ENCODE data around the gene SP9.

Gene SP9

DNA sequence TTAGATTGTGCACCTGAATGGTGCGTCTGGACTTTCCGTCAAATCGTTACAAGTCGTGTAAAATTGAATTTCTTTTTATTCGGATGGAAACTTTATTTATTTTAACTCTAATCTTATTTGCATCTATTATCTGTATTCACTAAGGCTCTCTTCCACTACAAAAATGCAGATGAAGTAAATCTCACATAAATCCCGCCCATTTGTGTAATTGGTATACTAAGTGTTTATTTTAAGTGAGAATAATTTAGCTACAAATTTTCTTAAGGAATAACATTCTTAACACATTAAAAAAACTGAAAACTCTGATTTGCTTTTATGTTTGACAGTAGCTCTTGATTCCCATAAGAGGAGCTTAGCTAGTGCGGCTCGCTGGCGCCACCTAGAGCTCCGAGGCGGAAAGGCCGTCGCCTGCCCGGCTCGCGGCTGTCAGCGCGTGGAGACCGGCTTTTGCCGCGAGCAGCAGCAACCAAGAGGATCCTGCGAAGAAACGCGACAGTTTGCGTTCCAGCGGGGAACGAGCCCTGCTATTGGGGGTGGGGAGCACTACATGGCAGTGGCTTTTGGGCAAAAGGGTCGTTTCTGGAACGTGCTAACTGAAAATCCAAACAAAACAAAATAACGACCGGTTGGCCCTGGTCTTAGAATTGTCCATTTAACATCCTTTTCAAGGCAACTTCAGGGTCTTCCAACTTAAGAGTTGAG, 6.7 kb downstream of the SP9 start:
- Histone ChIP-seq H3K27me3 (ENCODE audit: low read depth, low read length) (peaks cover 75% of the 10 kb centered on the region), H3K9me3 (ENCODE audit: control insufficient read depth in 1 of 2, low read length in 2 of 2) (peaks cover 2 to 6% of the 10 kb centered on the region in 2 donors), H3K27ac (ENCODE audit: low read length) (no peak overlapping the region), H3K4me3 (ENCODE audit: low read depth in 1 of 2, low read length in 2 of 2) (peak overlapping the region in 1 of 2 donors; percentile 35), H3K4me1 (ENCODE audit: control insufficient read depth in 1 of 2, insufficient read depth in 2 of 2, low read length in 2 of 2) (peaks cover 12 to 54% of the 10 kb centered on the region in 2 donors), H3K36me3 (ENCODE audit: control insufficient read depth in 1 of 2, insufficient read depth in 2 of 2, low read length in 2 of 2) (peaks cover 0 to 2% of the 10 kb centered on the region in 2 donors)

DNA sequence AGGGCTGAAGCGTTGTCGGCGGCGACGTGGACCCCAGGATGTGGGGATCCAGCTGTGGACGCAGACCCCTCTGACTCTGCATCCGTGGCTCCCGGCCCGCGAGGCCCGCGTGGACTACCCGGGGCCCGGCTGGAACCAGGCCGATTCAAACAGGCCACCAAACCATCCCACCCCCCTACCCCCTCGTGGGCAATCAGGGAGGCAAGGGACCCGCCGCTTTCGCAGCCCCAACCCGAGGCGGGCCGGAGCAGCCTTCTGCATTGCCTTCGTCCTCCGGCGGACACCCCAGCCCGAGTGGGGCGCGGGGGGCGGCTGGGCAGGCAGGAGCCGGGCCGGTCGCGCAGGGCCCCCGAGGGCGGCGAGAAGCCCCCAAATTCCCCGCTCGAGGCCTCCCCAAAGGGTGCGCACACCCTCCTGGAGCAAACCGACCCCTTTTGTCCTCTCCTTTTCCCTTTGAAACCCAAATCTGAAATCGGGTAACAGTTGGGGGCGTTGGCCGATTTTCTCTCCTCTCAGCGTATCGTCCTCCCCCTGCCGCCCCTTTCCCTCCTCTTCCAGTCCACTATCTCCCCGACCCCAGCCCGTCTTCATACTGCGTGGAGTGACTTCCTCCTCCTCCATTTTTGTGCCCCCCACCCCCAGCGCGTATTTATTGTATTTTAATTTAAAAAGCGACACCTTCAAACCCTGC, 7.4 kb downstream of the SP9 start:
- H3K4me1 ChIP-seq (ENCODE audit: control insufficient read depth in 1 of 2, insufficient read depth in 2 of 2, low read length in 2 of 2) = peaks cover 12 to 47% of the 10 kb centered on the region in 2 donors
- H3K9me3 ChIP-seq (ENCODE audit: control insufficient read depth in 1 of 2, low read length in 2 of 2) = peaks cover 2 to 6% of the 10 kb centered on the region in 2 donors
- peak overlapping the region in 1 of 2 donors; percentile 35 for H3K4me3 ChIP-seq (ENCODE audit: low read depth in 1 of 2, low read length in 2 of 2)
- H3K27me3 ChIP-seq (ENCODE audit: low read depth, low read length) = peaks cover 74% of the 10 kb centered on the region
- H3K27ac ChIP-seq (ENCODE audit: low read length) = no peak overlapping the region
- peaks cover 0 to 9% of the 10 kb centered on the region in 2 donors for H3K36me3 ChIP-seq (ENCODE audit: control insufficient read depth in 1 of 2, insufficient read depth in 2 of 2, low read length in 2 of 2)

DNA sequence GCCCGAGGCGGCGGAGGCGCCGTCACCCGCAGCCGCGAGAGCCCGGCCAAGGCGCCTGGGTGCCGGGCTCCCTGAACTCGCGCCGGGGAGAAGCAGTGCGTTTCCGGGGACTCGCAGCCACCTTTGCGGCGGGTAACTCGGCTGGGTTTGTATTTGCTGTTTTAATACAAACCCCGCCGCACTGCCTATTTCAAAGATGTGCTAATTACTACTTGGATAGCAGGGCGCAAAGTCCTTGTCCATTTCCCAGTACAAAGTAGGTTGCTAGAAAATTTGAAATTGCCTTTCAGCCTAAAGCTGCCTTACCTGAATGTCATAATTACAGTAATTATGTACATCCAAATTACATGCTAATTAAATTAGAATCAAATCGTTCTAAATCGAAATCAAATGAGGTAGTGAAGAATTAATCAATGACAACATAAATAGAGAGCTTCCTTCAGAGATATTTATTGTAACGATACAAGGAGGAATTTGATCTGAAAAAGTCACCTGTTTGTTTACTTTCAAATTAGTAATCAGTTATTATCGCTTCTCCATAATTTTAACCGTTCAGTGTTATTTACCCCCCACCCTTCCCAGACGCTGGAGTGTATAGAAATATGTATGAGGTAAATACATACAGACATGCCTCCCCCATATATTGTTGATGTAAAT, 8.1 kb downstream of the SP9 start:
- Histone ChIP-seq H3K27ac (ENCODE audit: low read length) (no peak overlapping the region), H3K4me1 (ENCODE audit: control insufficient read depth in 1 of 2, insufficient read depth in 2 of 2, low read length in 2 of 2) (peaks cover 12 to 42% of the 10 kb centered on the region in 2 donors), H3K36me3 (ENCODE audit: control insufficient read depth in 1 of 2, insufficient read depth in 2 of 2, low read length in 2 of 2) (peaks cover 0 to 11% of the 10 kb centered on the region in 2 donors), H3K9me3 (ENCODE audit: control insufficient read depth in 1 of 2, low read length in 2 of 2) (peaks cover 2 to 6% of the 10 kb centered on the region in 2 donors), H3K27me3 (ENCODE audit: low read depth, low read length) (peaks cover 70% of the 10 kb centered on the region), H3K4me3 (ENCODE audit: low read depth in 1 of 2, low read length in 2 of 2) (no peak overlapping the region)

DNA sequence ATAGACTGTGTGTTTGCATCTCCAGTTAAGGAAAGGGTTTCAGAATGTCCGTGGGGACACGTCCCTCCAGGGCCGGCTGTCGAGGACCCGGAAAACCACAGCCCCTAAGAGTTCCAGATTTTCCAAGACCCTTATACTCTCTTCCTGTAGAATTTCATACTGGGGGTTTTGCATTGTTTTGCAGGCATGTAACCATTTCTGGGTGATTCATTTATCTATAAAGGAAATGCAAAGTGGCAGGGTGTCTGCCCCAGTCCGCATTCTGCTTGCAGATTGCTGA, 8.5 kb downstream of the SP9 start:
- H3K4me3 ChIP-seq (ENCODE audit: low read depth in 1 of 2, low read length in 2 of 2) = no peak overlapping the region
- H3K27me3 ChIP-seq (ENCODE audit: low read depth, low read length) = peaks cover 65% of the 10 kb centered on the region
- H3K27ac ChIP-seq (ENCODE audit: low read length) = no peak overlapping the region
- peaks cover 2 to 6% of the 10 kb centered on the region in 2 donors for H3K9me3 ChIP-seq (ENCODE audit: control insufficient read depth in 1 of 2, low read length in 2 of 2)
- peaks cover 2 to 15% of the 10 kb centered on the region in 2 donors for H3K36me3 ChIP-seq (ENCODE audit: control insufficient read depth in 1 of 2, insufficient read depth in 2 of 2, low read length in 2 of 2)
- peaks cover 12 to 41% of the 10 kb centered on the region in 2 donors for H3K4me1 ChIP-seq (ENCODE audit: control insufficient read depth in 1 of 2, insufficient read depth in 2 of 2, low read length in 2 of 2)

DNA sequence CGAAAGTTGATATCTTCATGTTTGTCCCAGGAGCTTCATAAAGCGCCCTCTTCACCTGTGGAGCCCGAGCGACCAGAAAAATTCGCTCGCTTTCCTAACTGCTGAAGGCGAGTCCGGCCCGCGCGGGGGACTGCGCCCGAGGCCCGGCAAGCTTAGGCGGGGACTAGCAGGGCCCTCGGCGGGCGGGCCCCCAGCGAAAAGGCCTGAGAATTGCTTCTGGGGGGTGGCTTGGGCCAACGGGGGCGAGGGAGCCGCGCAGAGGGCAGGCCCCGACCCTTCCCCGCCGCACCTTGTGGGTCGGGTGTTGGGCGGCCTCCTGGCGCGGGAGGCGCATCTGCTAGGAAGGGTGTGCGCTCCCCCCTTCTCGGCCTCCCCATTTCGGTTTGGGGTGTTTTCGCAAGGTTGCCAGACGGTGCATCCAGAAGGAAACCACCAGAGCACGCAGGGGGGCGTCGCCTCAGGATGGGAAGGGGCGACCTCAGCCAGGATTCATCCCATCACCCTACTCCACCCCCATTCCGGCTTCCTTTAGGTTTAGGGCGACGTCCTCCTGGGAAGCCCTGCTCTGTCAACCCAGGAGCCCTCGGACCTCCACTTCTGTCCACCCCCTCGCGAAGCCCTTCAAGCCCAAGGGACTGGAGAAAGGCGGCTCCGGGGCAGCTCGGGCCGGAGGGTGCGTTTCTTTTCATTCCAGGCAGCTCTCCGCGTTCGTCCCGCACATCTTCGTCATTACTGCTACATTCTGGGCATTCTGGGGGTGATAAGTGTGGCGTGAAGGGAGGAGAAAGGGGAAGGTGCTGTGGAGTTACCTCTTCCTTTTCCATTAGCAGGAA, 9.1 kb downstream of the SP9 start:
- peaks cover 60% of the 10 kb centered on the region for H3K27me3 ChIP-seq (ENCODE audit: low read depth, low read length)
- peaks cover 12 to 41% of the 10 kb centered on the region in 2 donors for H3K4me1 ChIP-seq (ENCODE audit: control insufficient read depth in 1 of 2, insufficient read depth in 2 of 2, low read length in 2 of 2)
- no peak overlapping the region for H3K27ac ChIP-seq (ENCODE audit: low read length)
- no peak overlapping the region for H3K4me3 ChIP-seq (ENCODE audit: low read depth in 1 of 2, low read length in 2 of 2)
- peaks cover 8 to 21% of the 10 kb centered on the region in 2 donors for H3K36me3 ChIP-seq (ENCODE audit: control insufficient read depth in 1 of 2, insufficient read depth in 2 of 2, low read length in 2 of 2)
- H3K9me3 ChIP-seq (ENCODE audit: control insufficient read depth in 1 of 2, low read length in 2 of 2) = peaks cover 0 to 2% of the 10 kb centered on the region in 2 donors

DNA sequence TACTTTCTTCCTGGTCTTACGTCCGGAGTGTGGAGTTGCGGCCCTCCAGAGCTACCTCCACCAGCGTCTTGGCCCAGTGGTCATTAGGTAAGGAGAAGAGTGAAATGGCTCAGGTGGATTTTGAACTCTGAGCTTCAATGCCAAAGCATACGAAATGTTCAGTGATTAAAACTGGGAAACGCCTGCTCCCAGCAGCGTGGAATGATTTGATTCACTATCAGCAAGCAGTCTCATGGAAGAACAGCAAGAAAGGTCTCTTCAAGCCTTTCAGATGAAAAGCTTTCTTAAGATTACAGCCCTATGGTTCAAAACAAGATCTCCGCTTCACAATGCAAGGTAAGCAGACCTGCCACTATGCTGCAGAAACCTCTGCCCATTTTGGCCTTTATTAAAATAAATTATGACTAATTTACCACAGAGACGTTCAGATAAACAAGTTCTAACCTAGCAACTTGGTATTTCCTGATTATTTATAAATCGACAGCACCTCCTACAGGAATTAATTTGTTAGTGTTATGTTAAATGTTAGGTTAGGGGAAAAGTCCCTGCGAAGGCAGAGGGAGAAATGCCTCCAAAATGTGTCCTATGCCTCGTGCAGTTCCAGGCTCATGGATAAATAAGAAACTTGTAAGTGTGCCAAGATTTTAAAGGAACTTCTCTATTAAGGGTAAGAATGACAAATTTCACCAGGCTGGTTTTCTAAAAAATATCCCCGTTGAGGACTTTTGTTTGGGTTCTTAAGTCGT, 10.1 kb downstream of the SP9 start:
- Histone ChIP-seq H3K27ac (ENCODE audit: low read length) (no peak overlapping the region), H3K27me3 (ENCODE audit: low read depth, low read length) (peaks cover 52% of the 10 kb centered on the region), H3K4me3 (ENCODE audit: low read depth in 1 of 2, low read length in 2 of 2) (no peak overlapping the region), H3K9me3 (ENCODE audit: control insufficient read depth in 1 of 2, low read length in 2 of 2) (no peaks in the 10 kb centered on the region), H3K36me3 (ENCODE audit: control insufficient read depth in 1 of 2, insufficient read depth in 2 of 2, low read length in 2 of 2) (peaks cover 8 to 22% of the 10 kb centered on the region in 2 donors), H3K4me1 (ENCODE audit: control insufficient read depth in 1 of 2, insufficient read depth in 2 of 2, low read length in 2 of 2) (peaks cover 12 to 41% of the 10 kb centered on the region in 2 donors)

DNA sequence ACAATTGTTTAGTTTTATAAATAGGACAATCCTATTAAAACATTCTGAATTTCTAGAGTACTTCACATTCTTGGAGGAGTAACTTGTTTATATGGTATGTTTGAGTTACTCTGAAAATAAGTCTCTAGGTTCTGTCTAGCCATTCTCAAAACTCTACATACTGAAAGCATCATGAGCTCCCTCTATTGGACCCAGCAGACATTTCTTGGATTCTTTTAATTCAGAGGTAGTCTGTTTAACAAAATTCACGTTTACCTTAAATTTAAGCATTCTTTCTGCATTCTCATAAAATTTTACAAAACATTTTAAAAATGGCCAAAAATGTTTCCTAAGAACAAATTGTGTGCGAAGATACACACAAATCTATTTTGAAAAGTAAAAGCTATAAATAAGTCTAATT, 15.3 kb downstream of the SP9 start:
- peaks cover 3% of the 10 kb centered on the region for H3K27me3 ChIP-seq (ENCODE audit: low read depth, low read length)
- peaks cover 0 to under 1% of the 10 kb centered on the region in 2 donors for H3K4me1 ChIP-seq (ENCODE audit: control insufficient read depth in 1 of 2, insufficient read depth in 2 of 2, low read length in 2 of 2)
- H3K27ac ChIP-seq (ENCODE audit: low read length) = no peak overlapping the region
- H3K4me3 ChIP-seq (ENCODE audit: low read depth in 1 of 2, low read length in 2 of 2) = no peak overlapping the region
- peaks cover 13 to 22% of the 10 kb centered on the region in 2 donors for H3K36me3 ChIP-seq (ENCODE audit: control insufficient read depth in 1 of 2, insufficient read depth in 2 of 2, low read length in 2 of 2)
- no peaks in the 10 kb centered on the region for H3K9me3 ChIP-seq (ENCODE audit: control insufficient read depth in 1 of 2, low read length in 2 of 2)

DNA sequence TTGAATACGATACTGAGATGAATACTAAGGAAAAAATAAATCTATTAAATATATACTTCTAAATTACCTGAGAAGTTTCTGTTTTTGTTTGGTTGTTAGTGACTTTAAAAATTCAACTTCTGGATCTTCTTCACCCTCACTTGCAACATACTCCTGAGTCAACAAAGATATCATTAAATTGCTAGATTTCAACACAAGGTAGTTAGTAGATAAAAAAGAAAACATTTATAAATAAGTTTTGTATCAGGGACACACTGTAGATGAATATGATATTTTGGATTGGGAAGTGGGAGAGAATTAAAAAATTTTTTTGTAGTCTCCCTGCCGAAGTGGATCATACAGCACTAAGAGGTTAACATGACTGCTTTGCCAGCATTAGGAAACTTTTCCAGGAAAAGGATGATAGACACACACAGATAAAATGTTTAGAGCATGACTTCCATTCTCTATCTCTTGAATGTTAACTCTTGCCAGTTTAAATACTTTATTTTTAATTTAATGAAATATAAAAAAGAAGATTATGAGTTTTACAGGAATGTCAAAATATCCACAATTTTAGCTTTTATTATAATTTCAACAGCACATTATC, 15.9 kb downstream of the SP9 start:
- Histone ChIP-seq H3K36me3 (ENCODE audit: control insufficient read depth in 1 of 2, insufficient read depth in 2 of 2, low read length in 2 of 2) (peaks cover 13 to 22% of the 10 kb centered on the region in 2 donors), H3K9me3 (ENCODE audit: control insufficient read depth in 1 of 2, low read length in 2 of 2) (no peaks in the 10 kb centered on the region), H3K27me3 (ENCODE audit: low read depth, low read length) (no peaks in the 10 kb centered on the region), H3K4me1 (ENCODE audit: control insufficient read depth in 1 of 2, insufficient read depth in 2 of 2, low read length in 2 of 2) (no peaks in the 10 kb centered on the region), H3K27ac (ENCODE audit: low read length) (no peak overlapping the region), H3K4me3 (ENCODE audit: low read depth in 1 of 2, low read length in 2 of 2) (no peak overlapping the region)

DNA sequence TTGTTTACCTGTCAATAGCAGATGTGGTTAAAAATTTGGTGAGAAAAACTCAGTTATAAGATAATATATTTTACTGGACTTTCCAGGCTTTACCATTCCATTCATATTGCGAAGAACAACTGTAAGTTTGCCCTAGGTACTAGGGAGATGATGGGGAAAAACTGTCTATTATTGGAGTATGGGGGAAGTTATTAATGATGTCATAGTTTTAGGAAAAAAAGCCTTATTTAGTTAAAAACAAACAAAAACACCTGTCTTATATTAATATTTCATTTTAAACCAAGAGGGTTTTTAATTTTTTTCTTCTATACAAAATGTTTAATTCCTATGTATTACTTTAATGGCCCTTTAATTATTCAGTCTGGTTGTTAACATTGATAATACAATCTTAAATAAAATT, 18.2 kb downstream of the SP9 start:
- Histone ChIP-seq H3K36me3 (ENCODE audit: control insufficient read depth in 1 of 2, insufficient read depth in 2 of 2, low read length in 2 of 2) (peaks cover 10 to 13% of the 10 kb centered on the region in 2 donors), H3K9me3 (ENCODE audit: control insufficient read depth in 1 of 2, low read length in 2 of 2) (no peaks in the 10 kb centered on the region), H3K4me3 (ENCODE audit: low read depth in 1 of 2, low read length in 2 of 2) (no peak overlapping the region), H3K4me1 (ENCODE audit: control insufficient read depth in 1 of 2, insufficient read depth in 2 of 2, low read length in 2 of 2) (no peaks in the 10 kb centered on the region), H3K27ac (ENCODE audit: low read length) (no peak overlapping the region), H3K27me3 (ENCODE audit: low read depth, low read length) (no peaks in the 10 kb centered on the region)

DNA sequence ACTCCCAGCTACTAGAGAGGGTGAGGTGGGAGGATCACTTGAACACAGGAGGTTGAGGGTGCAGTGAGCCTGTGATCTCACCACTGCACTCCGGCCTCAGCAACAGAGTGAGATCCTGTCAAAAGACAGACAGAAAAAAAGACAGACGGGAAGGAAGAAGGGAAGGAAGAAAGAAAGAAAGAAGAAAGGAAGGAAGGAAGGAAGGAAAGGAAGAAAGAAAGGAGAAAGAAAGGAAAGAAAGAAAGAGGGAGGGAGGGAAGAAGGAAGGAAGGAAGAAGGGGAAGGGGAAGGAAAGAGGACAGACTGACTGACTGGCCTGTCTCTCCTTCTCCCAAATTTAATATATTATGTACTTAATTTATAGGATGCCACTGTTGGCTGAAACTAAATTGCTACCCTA, 21.6 kb downstream of the SP9 start:
- Histone ChIP-seq H3K36me3 (ENCODE audit: control insufficient read depth in 1 of 2, insufficient read depth in 2 of 2, low read length in 2 of 2) (peaks cover 4 to 5% of the 10 kb centered on the region in 2 donors), H3K9me3 (ENCODE audit: control insufficient read depth in 1 of 2, low read length in 2 of 2) (no peaks in the 10 kb centered on the region), H3K4me1 (ENCODE audit: control insufficient read depth in 1 of 2, insufficient read depth in 2 of 2, low read length in 2 of 2) (no peaks in the 10 kb centered on the region), H3K27me3 (ENCODE audit: low read depth, low read length) (no peaks in the 10 kb centered on the region), H3K27ac (ENCODE audit: low read length) (no peak overlapping the region), H3K4me3 (ENCODE audit: low read depth in 1 of 2, low read length in 2 of 2) (no peak overlapping the region)

All from muscle layer of duodenum (tissue), 2 donors.